NCI-H226 (cell line): ENCODE data around the gene TMEM154.
A peak's percentile ranks its signal among the peaks of the same experiment; 100 is the strongest.

Experiments used
- DNase-seq: peaks from one replicate; pipeline ENCODE4 v3.0.0-alpha.2; 2015

Gene TMEM154

DNA sequence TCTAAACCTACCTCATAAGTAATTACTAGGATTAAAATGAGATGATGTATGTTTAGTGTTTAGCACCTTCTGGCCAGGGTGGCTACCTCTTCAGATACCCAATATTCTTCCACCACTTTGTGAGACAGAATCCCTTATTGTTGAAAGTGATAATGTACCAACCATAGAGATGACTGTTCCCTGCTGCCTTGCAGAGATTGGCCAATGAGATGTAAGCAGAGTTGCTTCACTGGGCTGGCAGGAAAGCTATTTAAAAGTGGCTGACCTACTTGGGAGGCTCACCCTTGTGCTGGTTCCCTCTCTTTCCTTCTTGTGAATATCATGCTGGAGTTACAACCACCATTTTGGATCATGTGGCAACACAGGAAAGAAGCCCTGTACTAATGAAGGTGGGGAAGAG, 58.9 kb downstream of the TMEM154 start:
- peak; percentile 12 for DNase-seq

GRCh38 chr4:152620218-152620617, 59.6 kb downstream of the TMEM154 start:
- no peak for DNase-seq

GRCh38 chr4:152619556-152619955, 60.2 kb downstream of the TMEM154 start:
- no peak for DNase-seq

DNA sequence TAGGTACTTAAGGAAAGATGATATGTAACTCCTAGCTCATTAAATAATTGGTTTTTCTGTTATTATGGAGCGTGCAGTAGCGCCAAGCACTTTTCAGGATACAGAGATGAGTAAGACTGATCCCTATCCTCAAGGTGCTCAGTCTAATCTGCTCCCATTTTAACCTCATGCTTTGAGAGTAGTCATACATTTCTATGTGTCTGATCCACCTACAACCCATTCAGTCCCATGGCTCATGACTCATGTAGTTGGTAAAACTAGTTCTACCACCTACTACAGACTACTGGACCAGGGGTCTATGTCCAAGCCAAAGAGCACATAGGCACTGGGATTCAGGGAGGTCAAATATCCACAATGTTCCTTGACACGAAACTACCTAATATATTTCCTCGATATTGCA, 60.8 kb downstream of the TMEM154 start:
- no peak for DNase-seq

GRCh38 chr4:152616804-152617203, 63.0 kb downstream of the TMEM154 start:
- no peak for DNase-seq

DNA sequence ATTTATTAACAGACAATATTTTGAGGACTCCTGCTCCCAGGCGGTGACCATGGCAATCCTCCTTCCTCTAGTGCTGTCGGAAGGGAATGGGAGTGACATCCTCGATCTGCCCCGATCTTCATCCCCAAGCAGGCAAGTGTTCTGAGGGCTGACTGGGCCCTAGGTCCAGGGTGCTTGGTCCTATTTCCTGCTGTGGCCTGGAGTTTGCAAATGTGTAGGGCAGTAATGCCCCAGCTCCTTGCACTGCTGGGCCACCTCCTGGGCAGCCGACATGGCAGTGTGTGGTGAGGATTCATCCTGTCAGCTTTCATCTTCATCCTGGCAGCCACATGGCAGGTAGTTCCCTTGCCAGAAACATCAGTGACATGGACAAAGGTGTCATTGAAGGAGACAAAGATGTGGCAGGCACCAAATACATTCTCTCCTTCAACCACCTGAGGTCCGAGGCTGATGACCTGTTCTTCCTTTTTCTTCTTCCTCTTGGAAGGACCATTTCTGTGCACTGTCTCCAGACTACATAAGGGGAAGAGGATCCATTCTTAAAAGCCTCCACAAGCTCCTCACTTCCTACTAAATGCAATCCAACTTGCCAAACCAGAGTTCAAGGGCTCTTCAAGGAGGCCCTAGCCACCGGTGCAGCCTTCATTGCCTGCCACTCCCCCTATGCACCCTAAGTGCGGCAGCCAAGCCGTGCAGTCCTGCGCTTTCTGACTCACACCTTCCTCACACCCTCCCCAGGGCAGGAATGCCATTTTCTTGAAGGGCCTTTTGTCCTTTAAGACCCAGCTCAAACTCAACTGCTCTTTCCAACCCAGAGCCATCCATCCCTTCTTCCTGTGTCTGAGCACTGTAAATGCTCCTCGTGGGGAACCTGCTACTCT, 65.7 kb downstream of the TMEM154 start:
- DNase-seq: no peak

GRCh38 chr4:152613351-152613750, 66.4 kb downstream of the TMEM154 start:
- no peak for DNase-seq

GRCh38 chr4:152610131-152610530, 69.7 kb downstream of the TMEM154 start:
- DNase-seq: no peak

GRCh38 chr4:152609481-152609880, 70.3 kb downstream of the TMEM154 start:
- no peak for DNase-seq

DNA sequence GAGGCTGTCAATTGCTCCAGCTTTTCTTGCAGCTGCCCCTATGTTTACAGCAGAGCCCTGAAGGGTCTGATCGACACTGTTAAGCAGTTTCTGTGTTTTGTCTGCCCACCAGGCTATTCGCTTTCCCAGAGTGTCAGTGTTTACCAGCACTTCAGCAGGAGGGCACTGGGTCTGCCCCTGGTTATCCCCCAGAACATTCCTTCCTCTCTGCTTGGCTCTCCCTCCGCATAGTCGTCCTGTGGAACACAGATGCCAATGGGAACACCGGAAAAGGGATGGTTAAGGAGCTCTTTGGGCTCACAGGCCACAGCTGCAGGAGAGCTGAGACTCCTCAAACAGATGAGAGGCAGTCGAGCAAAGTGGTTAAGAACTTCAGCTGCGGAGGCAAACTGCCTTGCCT, 72.6 kb downstream of the TMEM154 start:
- DNase-seq: no peak

DNA sequence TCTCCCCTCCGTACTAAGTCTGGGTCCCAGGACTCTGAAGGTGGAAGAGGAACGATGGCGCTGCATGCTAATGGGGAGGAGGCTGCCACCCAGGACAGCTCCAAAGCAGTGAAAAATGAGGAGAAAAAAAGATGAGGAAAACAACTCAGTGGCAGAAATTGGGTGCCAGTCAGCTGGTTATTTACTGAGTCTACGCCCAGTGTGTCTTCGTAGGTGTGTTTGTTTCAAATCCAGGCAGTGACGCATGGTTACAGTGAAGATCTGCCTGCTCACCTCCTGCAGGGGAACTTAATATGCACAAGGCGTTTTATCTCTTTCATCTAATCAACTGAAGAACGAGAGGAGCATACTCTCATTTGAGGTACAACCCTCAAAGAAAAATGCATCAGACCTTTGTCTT, 73.0 kb downstream of the TMEM154 start:
- no peak for DNase-seq

DNA sequence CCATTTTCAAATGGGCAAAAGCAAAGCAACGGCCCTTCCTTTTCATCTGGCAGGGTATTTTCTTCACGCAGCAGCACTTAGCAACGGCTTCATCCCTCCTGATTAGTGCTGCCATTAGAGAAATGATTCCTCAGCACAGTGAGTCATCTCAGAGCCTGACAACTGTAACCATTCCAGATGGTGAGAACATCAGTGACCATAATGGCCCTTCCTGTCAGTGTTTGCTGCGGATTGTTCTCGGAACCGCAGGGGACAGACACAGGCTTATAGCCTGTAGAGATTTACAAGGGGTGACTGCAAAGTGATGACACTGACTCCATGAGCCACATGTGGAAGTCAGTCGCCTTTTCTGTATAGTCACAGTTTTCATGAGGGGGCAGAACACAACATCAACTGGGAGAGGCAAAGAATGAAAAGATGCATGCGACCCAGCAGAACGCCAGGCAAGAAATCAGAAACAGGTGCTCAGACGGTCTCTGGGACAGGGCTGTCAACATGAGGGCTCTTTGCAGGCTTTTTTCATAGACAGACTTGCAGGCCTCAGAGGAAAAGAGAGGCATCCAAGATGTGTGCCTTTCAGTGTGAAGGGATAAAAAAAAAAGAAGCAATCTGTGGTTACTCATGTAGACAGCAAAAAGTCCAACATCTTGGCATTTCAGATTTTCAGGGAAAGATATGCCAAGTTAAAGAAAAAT, 74.0 kb downstream of the TMEM154 start:
- DNase-seq: no peak

- DNase-seq: no peak
These were observed 74.8 kb downstream of the TMEM154 start for GRCh38 chr4:152605031-152605430.

DNA sequence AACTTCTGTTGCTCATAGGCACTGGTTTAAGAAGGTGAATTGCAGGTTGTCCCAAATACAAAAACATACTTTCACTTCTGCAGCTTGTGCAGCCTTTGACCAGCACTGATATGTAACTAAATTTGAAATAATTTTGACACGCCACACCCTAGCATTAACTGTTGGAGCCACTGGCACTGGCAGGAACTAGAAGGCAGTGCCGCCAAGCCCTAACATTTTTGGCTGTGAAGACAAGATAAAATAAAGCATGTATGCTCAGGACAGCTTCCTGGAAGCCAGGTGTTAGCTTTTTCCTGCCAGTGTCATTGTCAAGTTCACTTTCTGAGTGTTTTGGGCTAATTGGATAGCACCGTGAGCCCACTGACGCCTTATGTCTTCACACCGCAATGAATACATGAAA, 78.6 kb downstream of the TMEM154 start:
- no peak for DNase-seq

GRCh38 chr4:152599636-152600035, 80.2 kb downstream of the TMEM154 start:
- DNase-seq: no peak

GRCh38 chr4:152599095-152599494, 80.7 kb downstream of the TMEM154 start:
- DNase-seq: no peak

- no peak for DNase-seq
These were observed 81.3 kb downstream of the TMEM154 start for GRCh38 chr4:152598454-152598853.

DNA sequence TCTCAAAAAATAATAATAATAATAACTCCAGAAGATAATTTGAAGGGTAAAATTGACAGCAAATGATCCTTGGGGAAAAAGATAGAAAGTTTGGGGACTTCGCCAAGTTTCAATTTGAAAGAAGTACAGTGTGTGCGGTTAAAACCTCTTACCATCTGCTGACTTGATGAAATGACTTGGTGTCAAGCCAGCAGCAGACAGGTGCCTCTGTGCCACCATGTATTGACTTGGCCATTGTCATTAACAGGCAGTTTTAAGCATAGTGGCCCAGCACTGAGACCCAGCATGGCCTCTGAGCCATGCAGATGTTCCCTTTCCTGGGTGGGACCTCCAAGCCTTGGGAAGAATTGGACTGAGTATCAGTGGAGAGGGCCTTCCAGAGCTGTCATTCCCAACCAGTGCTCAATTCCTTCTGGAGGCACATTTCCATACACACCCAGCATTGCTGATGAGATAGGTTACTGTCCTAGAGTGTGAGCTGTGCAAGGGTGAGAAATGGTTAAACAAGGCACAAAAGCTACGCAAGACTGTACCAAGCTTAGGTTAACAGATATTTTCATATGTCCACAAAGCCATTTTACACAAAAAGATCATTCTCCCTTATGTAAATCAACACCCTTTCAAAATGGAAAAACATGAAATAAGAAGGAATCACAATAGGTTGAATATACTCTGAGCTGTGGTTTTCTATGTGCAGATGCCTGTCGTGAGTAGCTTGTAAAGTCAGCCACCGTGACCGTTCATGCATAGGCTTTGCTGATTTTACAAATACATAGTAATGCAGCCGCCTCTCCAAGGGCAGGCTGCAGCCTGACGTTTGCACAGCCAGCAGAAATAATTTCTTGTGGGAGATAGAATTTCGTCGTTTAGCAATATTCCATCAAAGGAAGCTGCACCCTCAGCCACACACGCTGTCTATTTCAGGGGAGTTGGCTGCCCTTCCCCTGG, 84.5 kb downstream of the TMEM154 start:
- no peak for DNase-seq

- DNase-seq: no peak
These were observed 85.7 kb downstream of the TMEM154 start for GRCh38 chr4:152594057-152594456.

DNA sequence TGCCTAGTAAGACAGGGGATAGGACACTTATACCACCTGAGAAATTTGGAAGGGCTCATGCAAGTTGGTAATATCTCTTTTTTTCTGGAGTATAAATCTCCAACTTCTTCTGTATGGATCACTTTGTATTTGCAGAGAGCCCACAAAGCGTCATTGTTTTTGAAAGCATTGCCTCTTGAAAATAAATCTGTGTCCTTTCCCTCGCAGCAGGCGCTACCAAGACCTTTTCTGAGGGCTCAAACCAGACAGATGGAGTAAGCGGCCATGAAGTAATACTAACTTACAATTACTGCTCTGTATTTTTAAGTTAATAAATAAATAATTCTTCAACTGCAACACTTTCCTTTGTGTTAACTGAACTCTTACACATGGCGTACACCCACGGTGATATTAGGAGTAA, 87.9 kb downstream of the TMEM154 start:
- no peak for DNase-seq

- no peak for DNase-seq
These were observed 88.4 kb downstream of the TMEM154 start for GRCh38 chr4:152591396-152591795.

GRCh38 chr4:152590179-152591031, 89.4 kb downstream of the TMEM154 start:
- DNase-seq: peak; percentile 89
